ENCODE data around the gene ABI3BP.

ABI3BP gene

GRCh38 chr3:100984308-100984707 lies 8.9 kb downstream of the ABI3BP start:
- no peak for DNase-seq (ENCODE audit: low spot score)

GRCh38 chr3:100982710-100983109 lies 10.5 kb downstream of the ABI3BP start:
- DNase-seq (ENCODE audit: low spot score), result peak; percentile 59

- DNase-seq (ENCODE audit: low spot score), result no peak
These were observed 11.9 kb downstream of the ABI3BP start for GRCh38 chr3:100981164-100981911.

- no peak for DNase-seq (ENCODE audit: low spot score)
These were observed 15.1 kb downstream of the ABI3BP start for GRCh38 chr3:100978011-100978659.

- DNase-seq (ENCODE audit: low spot score), result no peak
These were observed 16.6 kb downstream of the ABI3BP start for GRCh38 chr3:100976611-100977010.

- DNase-seq (ENCODE audit: low spot score), result no peak
These were observed 17.5 kb downstream of the ABI3BP start for GRCh38 chr3:100975714-100976113.

- DNase-seq (ENCODE audit: low spot score), result no peak
These were observed 19.6 kb downstream of the ABI3BP start for GRCh38 chr3:100973594-100973993.

- no peak for DNase-seq (ENCODE audit: low spot score)
These were observed 20.4 kb downstream of the ABI3BP start for GRCh38 chr3:100972867-100973266.

GRCh38 chr3:100972301-100972844 lies 20.8 kb downstream of the ABI3BP start:
- no peak for DNase-seq (ENCODE audit: low spot score)

- peak; percentile 29 for DNase-seq (ENCODE audit: low spot score)
These were observed 21.4 kb downstream of the ABI3BP start for GRCh38 chr3:100971798-100972197.

- DNase-seq (ENCODE audit: low spot score), result no peak
These were observed 22.7 kb downstream of the ABI3BP start for GRCh38 chr3:100970477-100970990.

- DNase-seq (ENCODE audit: low spot score), result no peak
These were observed 24.0 kb downstream of the ABI3BP start for GRCh38 chr3:100968932-100969906.

- peak; percentile 18 for DNase-seq (ENCODE audit: low spot score)
These were observed 26.4 kb downstream of the ABI3BP start for GRCh38 chr3:100966807-100967206.

- no peak for DNase-seq (ENCODE audit: low spot score)
These were observed 27.2 kb downstream of the ABI3BP start for GRCh38 chr3:100966049-100966491.

- DNase-seq (ENCODE audit: low spot score), result no peak
These were observed 30.2 kb downstream of the ABI3BP start for GRCh38 chr3:100963041-100963440.

- peak; percentile 66 for DNase-seq (ENCODE audit: low spot score)
These were observed 35.8 kb downstream of the ABI3BP start for GRCh38 chr3:100957261-100957986.

GRCh38 chr3:100956276-100956675 lies 36.9 kb downstream of the ABI3BP start:
- DNase-seq (ENCODE audit: low spot score), result no peak

- peak; percentile 81 for DNase-seq (ENCODE audit: low spot score)
These were observed 38.2 kb downstream of the ABI3BP start for GRCh38 chr3:100954990-100955389.

- peak; percentile 11 for DNase-seq (ENCODE audit: low spot score)
These were observed 38.9 kb downstream of the ABI3BP start for GRCh38 chr3:100954199-100954935.

- DNase-seq (ENCODE audit: low spot score), result no peak
These were observed 40.1 kb downstream of the ABI3BP start for GRCh38 chr3:100953103-100953502.
